Urothelium cell line (cell line): Measurements from ENCODE around the gene CD40.
A peak's percentile ranks its signal among the peaks of the same experiment; 100 is the strongest.

Experiments
- DNase-seq: peaks from one replicate; pipeline ENCODE4 v3.0.0; 2011; ENCODE audit warnings: low spot score, mixed read lengths
- FAIRE-seq: peaks from 2 replicates; lab custom pipeline; 2011; peaks lifted over from hg19 to GRCh38; lab: Jason Lieb, UNC

The CD40 gene

GRCh38 chr20:46142124-46142523 is 24.0 kb downstream of the CD40 start:
- DNase-seq: no peak
- no peak for FAIRE-seq

GRCh38 chr20:46144432-46145025 is 26.4 kb downstream of the CD40 start:
- FAIRE-seq: peak; percentile 61
- peak; percentile 38 for DNase-seq

GRCh38 chr20:46145713-46146112 is 27.6 kb downstream of the CD40 start:
- no peak for FAIRE-seq
- no peak for DNase-seq

- peak; percentile 32 for FAIRE-seq
- DNase-seq: no peak
These were observed 30.4 kb downstream of the CD40 start for GRCh38 chr20:46148313-46149208.

GRCh38 chr20:46150943-46151342 is 32.8 kb downstream of the CD40 start:
- FAIRE-seq (no peak), DNase-seq (no peak)

- DNase-seq (peak; percentile 52), FAIRE-seq (no peak)
These were observed 33.8 kb downstream of the CD40 start for GRCh38 chr20:46151936-46152335.

- FAIRE-seq: no peak
- DNase-seq: no peak
These were observed 34.9 kb downstream of the CD40 start for GRCh38 chr20:46152824-46153586.

GRCh38 chr20:46154305-46154704 is 36.2 kb downstream of the CD40 start:
- no peak for FAIRE-seq
- no peak for DNase-seq

GRCh38 chr20:46154796-46155195 is 36.7 kb downstream of the CD40 start:
- FAIRE-seq: no peak

GRCh38 chr20:46156065-46156464 is 38.0 kb downstream of the CD40 start:
- no peak for DNase-seq
- FAIRE-seq: no peak

More at GRCh38 chr20:46154796-46155195, 36.7 kb downstream of the CD40 start:
- no peak for DNase-seq

GRCh38 chr20:46157076-46157592 is 39.0 kb downstream of the CD40 start:
- no peak for DNase-seq
- FAIRE-seq: no peak

GRCh38 chr20:46157625-46158024 is 39.5 kb downstream of the CD40 start:
- FAIRE-seq: no peak
- DNase-seq: no peak

- FAIRE-seq (no peak), DNase-seq (no peak)
These were observed 40.4 kb downstream of the CD40 start for GRCh38 chr20:46158476-46158987.

GRCh38 chr20:46159101-46159897 is 41.2 kb downstream of the CD40 start:
- FAIRE-seq: no peak
- DNase-seq: no peak

- DNase-seq (no peak), FAIRE-seq (no peak)
These were observed 42.5 kb downstream of the CD40 start for GRCh38 chr20:46160661-46161060.

GRCh38 chr20:46161921-46162320 is 43.8 kb downstream of the CD40 start:
- FAIRE-seq (no peak), DNase-seq (no peak)

GRCh38 chr20:46164254-46164653 is 46.1 kb downstream of the CD40 start:
- DNase-seq (no peak), FAIRE-seq (no peak)

GRCh38 chr20:46167080-46167479 is 49.0 kb downstream of the CD40 start:
- DNase-seq (no peak), FAIRE-seq (no peak)

- FAIRE-seq (peak; percentile 27), DNase-seq (no peak)
These were observed 50.3 kb downstream of the CD40 start for GRCh38 chr20:46168438-46168837.
